SJCRH30 (cell line): ENCODE results near the gene ABRACL. TPM values are rescaled to one million over a fixed set of nuclear protein-coding genes. Genes with fewer than 3 reads are reported as not detected.
A peak's percentile ranks its signal among the peaks of the same experiment; 100 is the strongest.
"Not testable (repeated sequence)": the region's sequence is repeated elsewhere in the genome, so short reads cannot be mapped to it uniquely, and the experiment has no call there.

Experiments
- DNase-seq, 2 experiments: peaks; one replicate each; pipeline ENCODE4 v3.0.0-alpha.2; 2015 to 2020
- H3K27ac ChIP-seq: fragments of 250-450 bp; sonication (Bioruptor Pico); 2 replicates; pipeline ENCODE4 v1.5.1; 2020; ENCODE audit warnings: mild to moderate bottlenecking, moderate library complexity
- H3K27me3 ChIP-seq: fragments of 250-450 bp; sonication (Bioruptor Pico); 2 replicates; pipeline ENCODE4 v1.5.1; 2020; ENCODE audit warnings: mild to moderate bottlenecking, moderate library complexity
- H3K36me3 ChIP-seq: fragments of 250-450 bp; sonication (Bioruptor Pico); 2 replicates; pipeline ENCODE4 v1.5.1; 2020; ENCODE audit warnings: mild to moderate bottlenecking, moderate library complexity
- H3K4me1 ChIP-seq: fragments of 250-450 bp; sonication (Bioruptor Pico); 2 replicates; pipeline ENCODE4 v1.5.1; 2020; ENCODE audit warnings: mild to moderate bottlenecking, moderate library complexity
- H3K4me3 ChIP-seq: fragments of 250-450 bp; sonication (Bioruptor Pico); 2 replicates; pipeline ENCODE4 v1.5.1; 2020; ENCODE audit warnings: mild to moderate bottlenecking, moderate library complexity
- H3K9me3 ChIP-seq: fragments of 250-450 bp; sonication (Bioruptor Pico); replicated peaks from 2 replicates; pipeline ENCODE4 v1.5.1; 2020; ENCODE audit warnings: mild to moderate bottlenecking, moderate library complexity
- total RNA-seq: library from RNA; depleted of rRNA; stranded (reverse); fragments of >200 nt; shearing (Covaris generic); gene quantifications from 2 replicates; pipeline ENCODE4 v1.2.3, GENCODE V29; 2014

ABRACL gene
- total RNA-seq, 1 experiment from 2014 or later, result 55.0 TPM

- H3K27me3 ChIP-seq, result no peaks in the 10 kb centered on the region
- H3K27ac ChIP-seq, result no peak overlapping the region
- no peaks in the 10 kb centered on the region for H3K9me3 ChIP-seq
- H3K4me1 ChIP-seq, result no peaks in the 10 kb centered on the region
- no peak overlapping the region for H3K4me3 ChIP-seq
- DNase-seq, result no peak
- H3K36me3 ChIP-seq, result no peaks in the 10 kb centered on the region
Observed at GRCh38 chr6:138997136-138997535, 31.4 kb upstream of the ABRACL start.

- Histone ChIP-seq H3K36me3 (no peaks in the 10 kb centered on the region), H3K9me3 (no peaks in the 10 kb centered on the region), H3K4me1 (no peaks in the 10 kb centered on the region), H3K27me3 (no peaks in the 10 kb centered on the region), H3K27ac (no peak overlapping the region), H3K4me3 (no peak overlapping the region)
- DNase-seq, result peak; percentile 13 to 16
Observed at GRCh38 chr6:138999949-139000725, 28.4 kb upstream of the ABRACL start.

DNA sequence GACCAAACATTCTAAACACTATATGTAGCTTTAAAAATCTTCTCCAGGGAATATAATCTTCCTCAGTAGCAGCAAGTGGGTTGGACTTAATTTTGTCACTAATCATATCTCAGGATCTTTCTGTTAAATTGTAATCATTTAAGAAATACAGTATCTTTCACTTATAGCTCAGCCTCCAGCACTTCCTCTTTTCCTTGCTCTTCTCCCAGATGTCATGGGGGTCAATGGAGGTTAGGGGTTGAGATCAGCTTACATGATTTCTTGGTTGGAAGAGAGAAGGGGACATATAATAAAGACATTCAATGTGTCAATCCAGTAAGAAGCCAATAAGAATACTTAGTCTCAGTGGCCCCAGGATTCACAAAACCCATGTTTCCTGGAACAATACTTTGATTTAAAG, 24.8 kb upstream of the ABRACL start:
- Histone ChIP-seq H3K4me3 (no peak overlapping the region), H3K4me1 (no peaks in the 10 kb centered on the region), H3K27ac (no peak overlapping the region), H3K36me3 (no peaks in the 10 kb centered on the region), H3K9me3 (no peaks in the 10 kb centered on the region), H3K27me3 (no peaks in the 10 kb centered on the region)
- no peak for DNase-seq

GRCh38 chr6:139006477-139006876, 22.1 kb upstream of the ABRACL start:
- H3K27ac ChIP-seq, result no peak overlapping the region
- H3K9me3 ChIP-seq, result no peaks in the 10 kb centered on the region
- no peaks in the 10 kb centered on the region for H3K4me1 ChIP-seq
- H3K27me3 ChIP-seq, result no peaks in the 10 kb centered on the region
- no peak overlapping the region for H3K4me3 ChIP-seq
- no peaks in the 10 kb centered on the region for H3K36me3 ChIP-seq
- no peak for DNase-seq

- Histone ChIP-seq H3K27ac (no peak overlapping the region), H3K4me3 (no peak overlapping the region), H3K27me3 (no peaks in the 10 kb centered on the region), H3K9me3 (no peaks in the 10 kb centered on the region), H3K36me3 (no peaks in the 10 kb centered on the region), H3K4me1 (no peaks in the 10 kb centered on the region)
- DNase-seq, result no peak
Observed at GRCh38 chr6:139007428-139007827, 21.1 kb upstream of the ABRACL start.

DNA sequence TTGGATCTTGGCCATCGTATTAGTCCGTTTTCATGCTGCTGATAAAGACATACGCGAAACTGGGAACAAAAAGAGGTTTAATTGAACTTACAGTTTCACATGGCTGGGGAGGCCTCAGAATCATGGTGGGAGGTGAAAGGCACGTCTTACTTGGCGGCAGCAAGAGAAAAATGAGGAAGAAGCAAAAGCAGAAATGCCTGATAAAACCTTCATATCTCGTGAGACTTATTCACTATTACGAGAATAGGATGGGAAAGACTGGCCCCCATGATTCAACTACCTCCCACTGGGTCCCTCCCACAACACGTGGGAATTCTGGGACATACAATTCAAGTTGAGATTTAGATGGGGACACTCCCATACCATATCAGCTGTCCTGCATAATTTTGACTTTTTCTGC, 20.4 kb upstream of the ABRACL start:
- Histone ChIP-seq H3K36me3 (no peaks in the 10 kb centered on the region), H3K9me3 (no peaks in the 10 kb centered on the region), H3K27ac (no peak overlapping the region), H3K4me1 (no peaks in the 10 kb centered on the region), H3K27me3 (no peaks in the 10 kb centered on the region), H3K4me3 (no peak overlapping the region)
- no peak for DNase-seq

DNA sequence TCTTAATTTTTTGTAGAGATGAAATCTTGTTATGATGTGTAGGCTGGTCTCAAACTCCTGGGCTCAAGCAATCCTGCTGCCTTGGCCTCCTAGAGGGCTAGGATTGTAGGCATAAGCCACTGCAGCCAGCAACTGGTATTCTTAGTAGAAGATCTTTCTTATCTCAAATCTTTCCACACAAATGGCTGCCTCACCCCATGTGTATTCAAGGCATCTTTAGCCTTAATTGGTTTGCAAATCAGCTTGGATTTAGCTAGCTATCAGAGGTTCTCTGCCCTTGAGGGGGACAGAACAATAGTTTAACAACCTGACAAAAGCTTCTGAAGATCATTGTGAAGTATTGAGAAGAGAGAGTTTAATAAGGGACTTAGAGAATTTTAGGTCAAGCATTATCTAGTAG, 17.9 kb upstream of the ABRACL start:
- H3K27me3 ChIP-seq, result no peaks in the 10 kb centered on the region
- no peak for DNase-seq
- no peaks in the 10 kb centered on the region for H3K4me1 ChIP-seq
- H3K4me3 ChIP-seq, result no peak overlapping the region
- H3K9me3 ChIP-seq, result no peaks in the 10 kb centered on the region
- no peaks in the 10 kb centered on the region for H3K36me3 ChIP-seq
- no peak overlapping the region for H3K27ac ChIP-seq

GRCh38 chr6:139011980-139012379, 16.6 kb upstream of the ABRACL start:
- no peaks in the 10 kb centered on the region for H3K9me3 ChIP-seq
- no peaks in the 10 kb centered on the region for H3K36me3 ChIP-seq
- no peak for DNase-seq
- H3K4me1 ChIP-seq, result no peaks in the 10 kb centered on the region
- H3K27me3 ChIP-seq, result no peaks in the 10 kb centered on the region
- no peak overlapping the region for H3K4me3 ChIP-seq
- no peak overlapping the region for H3K27ac ChIP-seq

DNA sequence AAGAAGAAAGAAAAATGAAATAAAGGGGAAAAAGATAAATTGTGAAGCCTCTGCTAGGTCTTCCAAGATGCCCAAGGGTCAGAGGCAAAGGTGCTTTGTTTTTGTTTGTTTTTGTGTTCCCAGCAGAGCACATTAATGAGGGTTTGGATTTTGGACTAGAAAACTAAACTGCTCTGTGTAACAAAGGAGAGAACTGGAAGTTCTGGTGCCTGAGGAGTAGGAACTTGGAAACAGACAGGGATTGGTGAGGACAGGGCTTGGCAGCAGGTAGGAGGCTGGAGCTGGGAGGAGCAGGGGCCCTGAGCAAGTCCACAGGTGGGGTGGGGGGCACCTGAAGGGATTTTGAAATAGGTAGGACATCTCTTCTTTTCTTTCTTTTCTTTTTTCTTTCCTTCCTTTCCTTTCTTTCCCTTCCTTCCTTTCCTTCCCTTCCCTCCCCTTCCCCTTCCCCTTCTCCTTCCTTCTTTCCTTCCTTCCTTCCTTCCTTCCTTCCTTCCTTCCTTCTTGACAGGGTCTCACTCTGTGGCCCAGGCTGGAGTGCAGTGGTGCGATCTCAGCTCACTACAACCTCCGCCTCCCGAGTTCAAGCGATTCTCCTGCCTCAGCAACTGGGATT, 15.3 kb upstream of the ABRACL start:
- Histone ChIP-seq H3K27me3 (no peaks in the 10 kb centered on the region), H3K4me1 (no peaks in the 10 kb centered on the region), H3K4me3 (no peak overlapping the region), H3K36me3 (no peaks in the 10 kb centered on the region), H3K27ac (no peak overlapping the region), H3K9me3 (no peaks in the 10 kb centered on the region)
- no peak for DNase-seq

- no peaks in the 10 kb centered on the region for H3K9me3 ChIP-seq
- no peaks in the 10 kb centered on the region for H3K27me3 ChIP-seq
- H3K4me3 ChIP-seq, result no peak overlapping the region
- H3K27ac ChIP-seq, result no peak overlapping the region
- no peaks in the 10 kb centered on the region for H3K36me3 ChIP-seq
- H3K4me1 ChIP-seq, result no peaks in the 10 kb centered on the region
- no peak for DNase-seq
Observed at GRCh38 chr6:139014945-139015344, 13.6 kb upstream of the ABRACL start.

GRCh38 chr6:139016337-139017213, 12.0 kb upstream of the ABRACL start:
- no peaks in the 10 kb centered on the region for H3K9me3 ChIP-seq
- DNase-seq, result peak; percentile 22 to 43
- no peaks in the 10 kb centered on the region for H3K4me1 ChIP-seq
- no peaks in the 10 kb centered on the region for H3K27me3 ChIP-seq
- H3K36me3 ChIP-seq, result no peaks in the 10 kb centered on the region
- H3K27ac ChIP-seq, result no peak overlapping the region
- H3K4me3 ChIP-seq, result no peak overlapping the region

DNA sequence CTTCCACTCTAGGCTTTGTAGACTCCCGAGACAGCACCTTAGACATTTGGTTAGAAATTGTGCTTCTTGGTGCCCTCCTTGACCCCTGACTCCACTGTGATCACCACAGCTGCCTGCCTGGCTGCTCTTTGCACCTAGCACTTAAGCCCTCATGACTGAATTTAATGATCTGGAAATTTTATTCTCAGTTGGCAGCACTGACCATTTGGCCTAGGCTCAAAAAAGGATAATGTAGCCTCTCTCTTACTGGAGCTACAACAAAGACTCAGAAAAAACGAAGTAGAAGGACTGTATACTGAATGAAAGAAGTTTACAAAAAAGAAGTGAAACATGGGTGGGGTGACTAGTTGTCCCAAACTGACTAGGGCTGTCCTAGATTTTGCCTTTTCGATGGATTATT, 11.3 kb upstream of the ABRACL start:
- H3K36me3 ChIP-seq, result no peaks in the 10 kb centered on the region
- DNase-seq, result peak in 1 of 2 experiments; percentile 6
- no peaks in the 10 kb centered on the region for H3K27me3 ChIP-seq
- H3K4me1 ChIP-seq, result no peaks in the 10 kb centered on the region
- H3K27ac ChIP-seq, result no peak overlapping the region
- no peaks in the 10 kb centered on the region for H3K9me3 ChIP-seq
- H3K4me3 ChIP-seq, result no peak overlapping the region

DNA sequence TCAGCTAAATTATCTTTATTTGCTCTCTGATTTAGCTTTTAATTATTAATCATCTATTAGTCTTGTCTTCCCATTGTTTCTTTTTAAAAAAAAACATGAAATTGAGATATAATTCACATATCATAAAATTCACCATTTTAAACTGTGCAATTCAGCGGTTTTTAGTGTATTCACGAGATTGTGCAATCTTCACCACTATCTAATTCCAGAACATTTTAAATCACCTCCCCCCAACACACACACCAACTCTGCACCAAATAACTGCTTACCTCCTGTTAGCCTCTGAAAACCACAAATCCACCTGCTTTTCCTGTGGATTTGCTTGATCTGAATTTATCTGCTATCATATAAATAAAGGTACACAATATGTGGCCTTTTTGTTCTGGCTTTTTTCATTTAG, 8.8 kb upstream of the ABRACL start:
- Histone ChIP-seq H3K4me3 (no peak overlapping the region), H3K27me3 (no peaks in the 10 kb centered on the region), H3K4me1 (no peaks in the 10 kb centered on the region), H3K27ac (no peak overlapping the region), H3K36me3 (no peaks in the 10 kb centered on the region), H3K9me3 (no peaks in the 10 kb centered on the region)
- DNase-seq, result no peak

GRCh38 chr6:139020689-139021088, 7.9 kb upstream of the ABRACL start:
- no peak for DNase-seq
- no peaks in the 10 kb centered on the region for H3K27me3 ChIP-seq
- no peaks in the 10 kb centered on the region for H3K4me1 ChIP-seq
- H3K36me3 ChIP-seq, result no peaks in the 10 kb centered on the region
- no peak overlapping the region for H3K4me3 ChIP-seq
- no peak overlapping the region for H3K27ac ChIP-seq
- no peaks in the 10 kb centered on the region for H3K9me3 ChIP-seq

GRCh38 chr6:139025416-139025815, 3.1 kb upstream of the ABRACL start:
- not testable (repeated sequence) for H3K27ac ChIP-seq

More at GRCh38 chr6:139025416-139025815, 3.1 kb upstream of the ABRACL start:
- not testable (repeated sequence) for DNase-seq, H3K4me1 ChIP-seq, H3K9me3 ChIP-seq, H3K4me3 ChIP-seq, H3K36me3 ChIP-seq, H3K27me3 ChIP-seq
